ENCODE measurements around the gene BARX1.
"Not testable (repeated sequence)": the region's sequence is repeated elsewhere in the genome, so short reads cannot be mapped to it uniquely, and the experiment has no call there.

Gene BARX1

GRCh38 chr9:93955111-93955980, at the start of gene BARX1:
Gene BARX1, minus strand, starts transcription at chr9:93955355. Its CDS starts 209 bp downstream, at chr9:93955146.
- DNase-seq (ENCODE audit: low read depth in 3 of 3, low spot score in 1 of 3), result no peak

- no peak for DNase-seq (ENCODE audit: low read depth in 3 of 3, low spot score in 1 of 3)
Measured at GRCh38 chr9:94002316-94003140, 47.4 kb upstream of the BARX1 start.

GRCh38 chr9:93996863-93997262, 41.7 kb upstream of the BARX1 start:
- no peak for DNase-seq (ENCODE audit: low read depth in 3 of 3, low spot score in 1 of 3)

DNA sequence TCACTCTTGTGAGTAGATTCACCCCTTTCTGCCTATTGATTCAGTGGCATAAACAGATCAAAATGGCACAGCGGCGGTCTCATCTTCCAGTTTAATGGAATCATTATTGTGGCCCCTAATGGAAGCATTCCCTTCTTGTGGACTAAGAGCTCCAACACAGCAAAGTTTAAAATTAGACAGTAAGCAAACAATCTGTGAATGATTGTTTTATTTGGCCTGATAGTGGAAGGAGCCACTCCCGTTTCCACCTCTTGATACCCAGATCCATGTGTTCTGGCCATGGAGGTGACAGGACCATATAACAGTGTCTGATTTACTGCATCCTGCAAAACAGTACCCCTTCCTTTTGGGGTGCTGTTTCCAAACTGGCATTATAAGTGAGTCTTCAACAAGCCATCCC, 41.2 kb upstream of the BARX1 start:
- no peak for DNase-seq (ENCODE audit: low read depth in 3 of 3, low spot score in 1 of 3)

DNA sequence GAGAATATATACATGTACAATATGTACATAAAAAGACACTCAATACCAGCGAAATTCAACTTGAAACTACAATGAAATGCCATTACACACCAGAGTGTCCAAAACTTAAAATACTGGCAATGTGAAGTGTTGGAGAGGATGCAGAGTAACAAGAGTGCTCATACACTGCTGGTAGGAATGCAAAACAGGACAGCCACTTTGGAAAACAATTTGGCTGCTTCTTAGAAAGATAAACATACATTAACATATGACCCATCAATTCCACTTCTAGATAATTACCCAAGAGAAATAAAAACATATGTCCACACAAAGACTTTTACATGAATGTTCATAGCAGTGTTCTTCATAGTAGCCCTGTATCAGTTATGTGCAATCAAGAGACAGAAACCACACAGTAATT, 39.4 kb upstream of the BARX1 start:
- DNase-seq (ENCODE audit: low read depth in 3 of 3, low spot score in 1 of 3), result no peak

DNA sequence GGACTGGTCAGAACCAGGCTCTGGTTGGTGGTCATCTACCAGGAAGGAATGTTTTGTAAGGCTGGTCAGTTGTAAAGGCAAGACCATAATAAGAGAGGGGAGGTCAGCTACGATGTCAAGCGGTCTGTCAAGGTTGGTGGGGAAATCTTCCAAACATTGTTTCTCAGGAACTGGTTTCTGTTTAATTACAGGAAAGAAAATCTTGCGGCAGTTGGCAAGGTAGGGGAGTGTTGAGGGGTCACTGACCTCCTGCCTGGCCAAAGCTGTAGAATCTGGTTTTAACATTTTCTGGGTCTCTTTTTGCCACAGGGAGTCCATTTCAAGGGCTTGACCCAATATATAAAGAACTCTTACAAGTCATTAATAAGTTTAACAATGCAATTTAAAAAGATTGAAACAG, 39.0 kb upstream of the BARX1 start:
- no peak for DNase-seq (ENCODE audit: low read depth in 3 of 3, low spot score in 1 of 3)

DNA sequence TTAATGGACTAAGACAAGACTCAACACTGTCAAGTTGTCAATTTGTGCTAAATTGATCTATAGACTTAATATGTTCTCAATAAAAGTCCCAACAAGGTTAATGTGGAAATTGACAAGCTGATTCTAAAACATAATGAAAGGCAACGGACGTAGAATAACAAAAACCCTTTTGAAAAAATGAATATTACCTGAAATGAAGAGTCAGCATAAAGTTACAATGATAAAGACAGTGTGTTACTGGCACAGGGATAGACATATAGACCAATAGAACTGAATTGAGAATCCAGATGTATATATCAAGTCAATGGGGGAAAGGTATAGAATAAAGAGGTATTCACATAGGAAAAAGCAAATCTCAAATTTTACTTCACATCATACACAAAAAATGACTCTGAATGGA, 37.7 kb upstream of the BARX1 start:
- DNase-seq (ENCODE audit: low read depth in 3 of 3, low spot score in 1 of 3), result no peak

- no peak for DNase-seq (ENCODE audit: low read depth in 3 of 3, low spot score in 1 of 3)
Measured at GRCh38 chr9:93990448-93990847, 35.3 kb upstream of the BARX1 start.

- DNase-seq (ENCODE audit: low read depth in 3 of 3, low spot score in 1 of 3), result no peak
Measured at GRCh38 chr9:93988056-93988455, 32.9 kb upstream of the BARX1 start.

DNA sequence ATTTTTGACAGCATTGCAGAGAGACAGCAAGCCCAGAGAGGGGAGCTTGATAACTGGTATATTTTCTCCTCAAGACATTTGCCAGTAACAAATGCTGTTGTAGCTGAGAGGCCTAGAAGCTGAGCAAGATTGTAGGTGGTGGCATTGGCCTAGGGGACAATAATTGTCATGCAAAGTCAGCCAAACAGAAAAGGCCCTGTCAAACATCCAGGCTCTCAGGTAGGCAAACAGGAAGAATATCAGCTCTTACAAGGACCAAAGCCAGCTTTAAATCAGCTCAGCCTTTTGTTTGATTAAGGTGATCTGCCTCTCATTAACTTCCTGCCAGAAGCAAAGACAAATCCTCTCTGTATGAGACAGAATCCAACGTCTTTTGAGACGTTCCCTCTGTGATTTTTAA, 29.7 kb upstream of the BARX1 start:
- no peak for DNase-seq (ENCODE audit: low read depth in 3 of 3, low spot score in 1 of 3)

- no peak for DNase-seq (ENCODE audit: low read depth in 3 of 3, low spot score in 1 of 3)
Measured at GRCh38 chr9:93983875-93984274, 28.7 kb upstream of the BARX1 start.

- no peak for DNase-seq (ENCODE audit: low read depth in 3 of 3, low spot score in 1 of 3)
Measured at GRCh38 chr9:93979721-93980120, 24.6 kb upstream of the BARX1 start.

DNA sequence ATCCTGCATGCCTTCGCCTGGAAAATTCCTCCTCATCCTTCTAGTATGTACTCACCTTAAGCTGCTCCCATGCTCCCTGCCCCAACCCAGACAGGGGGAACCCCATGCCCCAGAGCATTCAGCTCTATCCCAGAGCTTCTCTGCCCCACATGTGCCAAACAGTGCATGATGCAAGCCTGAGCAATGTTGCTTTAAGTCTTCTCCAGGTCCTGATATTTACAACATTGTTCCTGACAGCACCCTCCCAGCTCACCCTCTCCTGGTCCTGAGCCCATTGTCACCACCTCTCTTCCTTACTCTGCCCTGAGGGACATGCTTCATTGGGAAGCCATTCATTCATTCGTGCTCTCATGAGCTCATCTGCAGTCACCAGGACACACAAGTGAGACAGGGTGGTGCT, 23.4 kb upstream of the BARX1 start:
- no peak for DNase-seq (ENCODE audit: low read depth in 3 of 3, low spot score in 1 of 3)

DNA sequence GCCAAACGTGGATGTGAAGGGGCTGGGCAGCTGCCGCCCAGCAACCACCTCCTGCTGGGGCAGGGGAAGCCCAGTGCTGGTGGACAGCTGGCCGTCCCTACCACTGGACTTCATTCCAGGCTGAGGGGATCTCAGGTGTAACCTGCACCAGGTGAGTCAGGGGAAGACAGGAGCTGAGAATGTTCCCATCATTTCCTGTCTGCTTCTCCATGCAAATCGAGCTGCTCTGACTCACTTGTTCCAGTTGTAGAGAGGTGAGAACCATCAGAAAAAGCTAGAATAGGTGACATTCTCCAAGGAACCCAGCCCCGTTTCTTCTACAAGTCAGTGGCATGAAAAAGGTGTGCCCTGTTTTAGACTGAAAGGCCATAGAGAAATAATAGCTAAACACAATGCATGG, 21.8 kb upstream of the BARX1 start:
- DNase-seq (ENCODE audit: low read depth in 3 of 3, low spot score in 1 of 3), result no peak

DNA sequence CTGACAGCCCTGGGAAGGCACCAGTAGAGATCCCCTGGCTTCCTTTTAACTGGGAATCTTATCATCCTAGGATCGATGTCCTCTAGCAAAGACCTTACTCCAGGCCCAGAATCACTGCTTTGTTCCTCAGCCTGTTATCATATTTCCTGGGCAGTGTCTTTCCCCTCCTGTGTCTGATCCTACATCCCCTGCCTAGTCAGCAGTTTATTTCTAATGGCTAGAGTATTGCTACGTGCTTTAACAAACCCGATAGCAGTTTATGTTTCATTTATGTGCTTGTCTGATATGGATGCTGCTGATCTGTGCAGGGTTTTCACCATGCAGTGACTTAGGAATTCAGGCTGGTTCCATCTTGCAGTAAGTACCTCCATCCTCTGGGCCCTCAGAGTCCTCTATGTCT, 20.9 kb upstream of the BARX1 start:
- DNase-seq (ENCODE audit: low read depth in 3 of 3, low spot score in 1 of 3), result no peak

DNA sequence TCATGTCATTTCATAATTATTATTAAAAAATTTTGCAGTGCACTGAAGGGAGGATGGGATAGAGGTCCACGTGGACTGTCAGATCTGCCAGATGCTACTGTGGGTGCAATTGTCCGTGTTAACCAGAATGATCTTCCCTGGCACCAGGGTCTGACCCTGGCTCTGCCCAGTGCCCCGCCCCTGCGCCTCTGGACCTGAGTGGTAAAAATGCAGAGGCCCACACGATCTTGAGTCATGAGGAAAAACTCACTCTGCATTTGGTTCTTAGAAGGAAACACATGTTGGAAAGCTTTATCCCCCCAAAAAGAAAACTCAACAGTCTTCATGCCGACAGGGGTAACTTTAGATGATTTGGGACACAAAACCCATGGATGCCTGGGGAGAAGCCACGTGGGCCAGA, 20.1 kb upstream of the BARX1 start:
- DNase-seq (ENCODE audit: low read depth in 3 of 3, low spot score in 1 of 3), result no peak

- DNase-seq (ENCODE audit: low read depth in 3 of 3, low spot score in 1 of 3), result no peak
Measured at GRCh38 chr9:93974151-93974550, 19.0 kb upstream of the BARX1 start.

DNA sequence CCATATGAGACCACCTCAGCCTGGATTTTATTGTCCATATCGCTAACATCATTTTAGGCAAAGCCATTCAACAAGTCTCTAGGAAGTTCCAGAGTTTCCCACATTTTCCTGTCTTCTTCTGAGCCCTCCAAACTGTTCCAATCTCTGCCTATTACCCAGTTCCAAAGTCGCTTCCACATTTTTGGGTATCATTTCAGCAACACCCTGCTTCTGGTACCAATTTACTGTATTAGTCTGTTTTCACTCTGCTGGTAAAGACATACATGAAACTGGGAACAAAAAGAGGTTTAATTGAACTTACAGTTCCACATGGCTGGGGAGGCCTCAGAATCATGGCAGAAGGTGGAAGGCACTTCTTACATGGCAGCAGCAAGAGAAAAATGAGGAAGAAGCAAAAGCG, 17.5 kb upstream of the BARX1 start:
- not testable (repeated sequence) for DNase-seq (ENCODE audit: low read depth in 3 of 3, low spot score in 1 of 3)

GRCh38 chr9:93969328-93969661, 14.1 kb upstream of the BARX1 start:
- no peak for DNase-seq (ENCODE audit: low read depth in 3 of 3, low spot score in 1 of 3)

DNA sequence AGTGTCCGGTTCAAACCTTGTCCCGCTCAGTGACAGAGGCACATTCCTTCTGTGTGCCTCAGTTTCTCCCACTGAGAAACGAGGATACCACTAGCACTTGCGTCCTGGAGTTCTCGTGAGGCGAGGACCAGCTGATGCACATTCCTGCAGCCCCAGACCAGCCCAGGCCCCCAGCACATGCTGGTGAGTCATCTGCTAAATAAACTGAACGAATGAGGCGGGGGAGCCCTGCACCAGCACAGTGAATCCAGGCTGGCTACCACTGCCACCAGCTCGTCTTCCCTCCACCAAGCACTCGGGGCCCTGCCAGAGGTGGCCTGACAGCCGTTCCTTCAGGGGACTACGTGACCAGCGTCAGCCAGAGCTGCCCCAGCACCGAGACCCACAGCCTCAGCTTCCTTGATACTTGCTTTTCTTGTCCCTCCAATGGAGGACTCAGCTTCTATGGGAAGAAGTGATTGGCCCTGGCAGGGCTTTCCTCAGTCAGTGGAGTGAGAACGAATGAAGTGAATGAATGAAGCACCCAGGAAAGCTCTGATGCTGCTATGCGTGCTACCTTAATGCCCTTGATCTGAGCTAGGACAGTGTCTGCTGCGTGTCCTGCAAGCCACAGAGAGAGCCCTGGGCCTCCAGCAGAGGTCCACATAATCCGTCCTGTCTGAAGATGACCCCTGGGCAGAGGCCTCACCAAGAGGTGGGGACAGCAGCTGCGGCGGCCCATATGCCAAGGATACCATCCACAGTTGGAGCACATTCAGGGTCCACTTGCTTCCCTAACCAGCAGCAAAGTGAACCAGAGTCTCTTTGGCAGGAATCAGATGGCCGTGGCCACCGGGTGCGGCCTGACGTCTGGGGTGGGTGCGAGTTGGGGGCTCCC, 13.5 kb upstream of the BARX1 start:
- no peak for DNase-seq (ENCODE audit: low read depth in 3 of 3, low spot score in 1 of 3)

DNA sequence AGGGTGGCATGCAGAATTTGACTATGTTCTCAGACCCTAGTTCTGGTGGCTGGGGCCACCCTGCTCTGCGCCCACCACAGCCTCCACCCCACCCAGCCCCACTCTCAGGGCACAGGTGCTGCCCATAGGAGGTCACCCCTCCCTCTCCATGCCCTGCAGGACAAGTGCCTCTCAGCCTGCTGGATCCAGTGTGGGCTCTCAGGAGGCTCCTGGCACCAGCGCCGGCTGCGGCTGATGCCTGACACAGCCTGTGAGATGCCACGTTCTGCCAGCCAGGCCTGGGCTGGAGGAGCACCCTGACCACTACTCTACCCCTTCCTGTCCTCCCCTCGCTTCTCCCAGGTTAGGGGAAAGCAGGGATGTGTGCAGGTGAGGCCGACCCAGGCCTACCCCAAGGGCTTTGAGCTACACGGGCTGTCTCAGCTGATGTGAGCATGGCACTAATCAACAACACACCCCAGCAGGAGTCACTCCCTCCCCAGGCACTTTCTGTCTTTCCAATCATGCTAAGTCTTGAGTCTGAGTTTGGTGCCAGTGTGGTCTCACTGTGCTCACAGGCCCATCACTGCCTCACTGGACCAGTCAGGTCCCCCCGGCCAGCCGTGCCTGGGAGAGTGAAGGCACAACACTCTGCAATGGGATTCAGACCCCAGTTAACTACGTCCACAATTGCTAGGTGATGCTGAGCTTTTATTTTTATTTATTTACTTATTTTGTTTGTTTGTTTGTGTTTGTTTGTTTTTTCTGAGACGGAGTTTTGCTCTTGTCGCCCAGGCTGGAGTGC, 12.1 kb upstream of the BARX1 start:
- no peak for DNase-seq (ENCODE audit: low read depth in 3 of 3, low spot score in 1 of 3)

All from stimulated activated CD4-positive, alpha-beta T cell treated with anti-CD3 and anti-CD28 coated beads, TNF-alpha, amount 100 ng/mL, for 1 hour (primary cell).